HG03571 (cell line): ENCODE measurements around the gene HOXB7.

Source experiments
- ATAC-seq: cut with Tn5 transposase; IDR thresholded peaks from one replicate; pipeline ENCODE4 v1.9.1; 2021; ENCODE audit not compliant: unreplicated experiment

HOXB7 gene

GRCh38 chr17:48610282-48611211 lies at the start of gene HOXB7:
TSS of gene HOXB7 (minus strand) at chr17:48611017. CDS start at chr17:48610918, 99 bp downstream.
- ATAC-seq, result no peak

- no peak for ATAC-seq
Observed at GRCh38 chr17:48655913-48656312, 45.1 kb upstream of the HOXB7 start.

GRCh38 chr17:48649741-48650140 lies 38.9 kb upstream of the HOXB7 start:
- no peak for ATAC-seq

GRCh38 chr17:48647963-48648245 lies 37.1 kb upstream of the HOXB7 start:
- ATAC-seq, result no peak

GRCh38 chr17:48647103-48647962 lies 36.5 kb upstream of the HOXB7 start:
- no peak for ATAC-seq

GRCh38 chr17:48646183-48647102 lies 35.6 kb upstream of the HOXB7 start:
- no peak for ATAC-seq

GRCh38 chr17:48645639-48646182 lies 34.9 kb upstream of the HOXB7 start:
- ATAC-seq, result no peak

GRCh38 chr17:48644910-48645557 lies 34.2 kb upstream of the HOXB7 start:
- ATAC-seq, result no peak

- no peak for ATAC-seq
Observed at GRCh38 chr17:48644159-48644558, 33.3 kb upstream of the HOXB7 start.

- no peak for ATAC-seq
Observed at GRCh38 chr17:48643697-48644012, 32.8 kb upstream of the HOXB7 start.

- ATAC-seq, result no peak
Observed at GRCh38 chr17:48642843-48643696, 32.3 kb upstream of the HOXB7 start.

- no peak for ATAC-seq
Observed at GRCh38 chr17:48642059-48642842, 31.4 kb upstream of the HOXB7 start.

- ATAC-seq, result no peak
Observed at GRCh38 chr17:48641541-48642058, 30.8 kb upstream of the HOXB7 start.

- ATAC-seq, result no peak
Observed at GRCh38 chr17:48640858-48641180, 30.0 kb upstream of the HOXB7 start.

- ATAC-seq, result no peak
Observed at GRCh38 chr17:48639982-48640857, 29.4 kb upstream of the HOXB7 start.

- ATAC-seq, result no peak
Observed at GRCh38 chr17:48639136-48639535, 28.3 kb upstream of the HOXB7 start.
